Endothelial cell (in vitro differentiated cells): Measurements from ENCODE around the gene SPINT2. TPM values are rescaled to one million over a fixed set of nuclear protein-coding genes. Genes with fewer than 3 reads are reported as not detected.

Experiments
- DNase-seq: peaks from one replicate; pipeline ENCODE4 v3.0.0; 2021; ENCODE audit warnings: low spot score
- H3K27ac Mint-ChIP-seq: one replicate; pipeline ENCODE4 v1.8.0; 2021; ENCODE audit warnings: mixed read lengths, inconsistent platforms; ENCODE audit not compliant: unreplicated experiment
- H3K27me3 Mint-ChIP-seq: one replicate; pipeline ENCODE4 v1.8.0; 2021; ENCODE audit warnings: mild to moderate bottlenecking, moderate library complexity, mixed read lengths, inconsistent platforms; ENCODE audit not compliant: unreplicated experiment
- H3K36me3 Mint-ChIP-seq: one replicate; pipeline ENCODE4 v1.8.0; 2021; ENCODE audit warnings: mild to moderate bottlenecking, low read depth, mixed read lengths, inconsistent platforms; ENCODE audit not compliant: unreplicated experiment
- H3K4me1 Mint-ChIP-seq: one replicate; pipeline ENCODE4 v1.8.0; 2021; ENCODE audit warnings: mild to moderate bottlenecking, mixed read lengths, inconsistent platforms; ENCODE audit not compliant: unreplicated experiment
- H3K4me3 Mint-ChIP-seq: one replicate; pipeline ENCODE4 v1.8.0; 2021; ENCODE audit warnings: mild to moderate bottlenecking, mixed read lengths, inconsistent platforms; ENCODE audit not compliant: unreplicated experiment
- H3K9me3 Mint-ChIP-seq: one replicate; pipeline ENCODE4 v1.8.0; 2021; ENCODE audit warnings: mixed read lengths, inconsistent platforms; ENCODE audit not compliant: unreplicated experiment
- CTCF ChIP-seq: fragments of 200-600 bp; sonication (generic); IDR thresholded peaks from one replicate; pipeline ENCODE4 v1.5.0; 2021; ENCODE audit warnings: antibody characterized with exemption; ENCODE audit not compliant: unreplicated experiment
- total RNA-seq: library from RNA; stranded (reverse); fragmentation: NEBNext Ultra II Directional; extraction: Animal tissue kit (Norgen Biotek cat#: 25700); gene quantifications from one replicate; pipeline ENCODE4 v1.2.1, GENCODE V29; 2021; ENCODE audit not compliant: unreplicated experiment

Gene SPINT2
- total RNA-seq, 1 donor from 2014 or later = 93.4 TPM

DNA sequence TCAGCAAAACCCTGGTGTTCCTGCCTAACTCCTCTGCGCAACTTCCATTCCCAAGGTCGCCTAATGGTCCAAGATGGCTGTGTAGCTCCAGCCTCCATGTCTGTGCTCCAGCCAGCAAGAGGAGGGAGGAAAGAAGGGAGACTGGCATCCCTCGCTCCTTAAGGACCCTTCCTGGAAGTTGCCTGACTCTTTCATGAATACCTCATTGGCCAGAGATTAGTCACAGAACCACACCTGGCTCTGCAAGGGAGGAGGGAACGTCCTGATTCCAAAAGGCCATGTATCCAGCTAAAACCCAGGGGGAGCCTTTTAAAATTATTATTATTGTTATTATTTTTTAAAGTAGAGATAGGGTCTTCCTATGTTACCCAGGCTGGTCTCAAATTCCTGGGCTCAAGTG is 60.1 kb downstream of the SPINT2 start:
- peaks cover 9% of the 10 kb centered on the region for H3K27me3 Mint-ChIP-seq

DNA sequence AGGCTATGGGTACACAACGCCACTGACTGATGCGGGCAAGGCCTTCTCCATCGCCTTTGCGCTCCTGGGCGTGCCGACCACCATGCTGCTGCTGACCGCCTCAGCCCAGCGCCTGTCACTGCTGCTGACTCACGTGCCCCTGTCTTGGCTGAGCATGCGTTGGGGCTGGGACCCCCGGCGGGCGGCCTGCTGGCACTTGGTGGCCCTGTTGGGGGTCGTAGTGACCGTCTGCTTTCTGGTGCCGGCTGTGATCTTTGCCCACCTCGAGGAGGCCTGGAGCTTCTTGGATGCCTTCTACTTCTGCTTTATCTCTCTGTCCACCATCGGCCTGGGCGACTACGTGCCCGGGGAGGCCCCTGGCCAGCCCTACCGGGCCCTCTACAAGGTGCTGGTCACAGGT is 62.2 kb downstream of the SPINT2 start:
- no peak for TF ChIP-seq CTCF
- Mint-ChIP-seq H3K27me3 (peaks cover under 1% of the 10 kb centered on the region), H3K9me3 (no peaks in the 10 kb centered on the region)

More for the DNA sequence above, 60.1 kb downstream of the SPINT2 start:
- Mint-ChIP-seq H3K4me3 (no peak overlapping the region), H3K36me3 (peaks cover 25% of the 10 kb centered on the region), H3K4me1 (peaks cover 24% of the 10 kb centered on the region), H3K27ac (no peak overlapping the region), H3K9me3 (no peaks in the 10 kb centered on the region)
- no peak for TF ChIP-seq CTCF
- no peak for DNase-seq

DNA sequence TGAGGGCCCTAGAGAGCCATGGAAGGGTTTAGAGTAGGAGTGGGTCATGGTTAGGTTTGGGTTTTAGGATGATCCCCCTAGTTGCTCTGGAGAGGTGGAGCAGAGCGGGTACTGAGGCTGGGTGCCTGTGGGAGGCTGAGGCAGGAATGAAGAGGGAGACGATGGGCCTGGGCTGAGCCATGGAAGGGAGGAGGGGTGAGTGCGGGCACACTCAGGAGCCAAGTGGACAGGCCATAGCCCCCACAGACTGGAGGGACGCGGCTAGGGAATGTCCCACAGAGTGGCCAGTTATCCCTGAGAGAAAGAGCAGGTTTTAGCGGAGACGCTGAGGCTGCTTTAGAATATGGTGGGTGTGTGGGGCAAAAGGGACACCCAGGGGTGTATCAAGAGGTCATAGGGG is 65.3 kb downstream of the SPINT2 start:
- no peaks in the 10 kb centered on the region for H3K9me3 Mint-ChIP-seq
- no peak for DNase-seq
- H3K4me1 Mint-ChIP-seq = no peaks in the 10 kb centered on the region
- H3K36me3 Mint-ChIP-seq = peaks cover 25% of the 10 kb centered on the region
- no peaks in the 10 kb centered on the region for H3K27me3 Mint-ChIP-seq
- TF ChIP-seq CTCF = no peak
- H3K4me3 Mint-ChIP-seq = peak overlapping the region; percentile 5
- H3K27ac Mint-ChIP-seq = peak overlapping the region; percentile 42

More for the DNA sequence above, 62.2 kb downstream of the SPINT2 start:
- Mint-ChIP-seq H3K27ac (no peak overlapping the region), H3K36me3 (peaks cover 28% of the 10 kb centered on the region), H3K4me1 (peaks cover 11% of the 10 kb centered on the region), H3K4me3 (no peak overlapping the region)
- no peak for DNase-seq

- DNase-seq = no peak
- TF ChIP-seq CTCF = no peak
- H3K4me3 Mint-ChIP-seq = no peak overlapping the region
- peaks cover 2% of the 10 kb centered on the region for H3K4me1 Mint-ChIP-seq
- no peak overlapping the region for H3K27ac Mint-ChIP-seq
- H3K36me3 Mint-ChIP-seq = peaks cover 16% of the 10 kb centered on the region
- H3K9me3 Mint-ChIP-seq = no peaks in the 10 kb centered on the region
- no peaks in the 10 kb centered on the region for H3K27me3 Mint-ChIP-seq
Observed at GRCh38 chr19:38331728-38332127, 67.4 kb downstream of the SPINT2 start.

DNA sequence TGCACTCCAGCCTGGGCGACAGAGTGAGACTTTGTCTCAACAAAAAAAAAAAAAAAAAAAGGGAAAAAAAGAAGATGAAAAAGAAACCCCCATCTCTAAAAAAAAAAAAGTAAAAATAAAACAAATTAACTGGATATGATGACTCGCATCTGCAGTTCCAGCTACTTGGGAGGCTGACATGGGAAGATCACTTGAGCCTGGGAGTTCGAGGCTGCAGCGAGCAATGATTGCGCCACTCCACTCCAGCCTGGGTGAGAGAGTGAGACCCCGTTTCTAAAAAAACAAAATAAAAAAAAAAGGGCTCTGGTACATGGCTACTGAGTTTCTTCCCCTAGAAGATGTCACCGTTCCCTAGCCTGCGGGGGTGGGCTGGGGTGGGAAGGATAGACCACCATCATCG is 68.9 kb downstream of the SPINT2 start:
- H3K4me1 Mint-ChIP-seq = peaks cover 7% of the 10 kb centered on the region
- H3K27me3 Mint-ChIP-seq = no peaks in the 10 kb centered on the region
- no peak for TF ChIP-seq CTCF
- peaks cover 6% of the 10 kb centered on the region for H3K36me3 Mint-ChIP-seq
- no peaks in the 10 kb centered on the region for H3K9me3 Mint-ChIP-seq
- no peak overlapping the region for H3K27ac Mint-ChIP-seq
- no peak for DNase-seq
- H3K4me3 Mint-ChIP-seq = no peak overlapping the region
